HG02943 (cell line): ENCODE measurements around the gene PATE4.

Experiments
- ATAC-seq: cut with Tn5 transposase; IDR thresholded peaks from one replicate; pipeline ENCODE4 v1.9.1; 2021; ENCODE audit warnings: mild to moderate bottlenecking, low read depth, moderate library complexity; ENCODE audit not compliant: unreplicated experiment

Gene PATE4

DNA sequence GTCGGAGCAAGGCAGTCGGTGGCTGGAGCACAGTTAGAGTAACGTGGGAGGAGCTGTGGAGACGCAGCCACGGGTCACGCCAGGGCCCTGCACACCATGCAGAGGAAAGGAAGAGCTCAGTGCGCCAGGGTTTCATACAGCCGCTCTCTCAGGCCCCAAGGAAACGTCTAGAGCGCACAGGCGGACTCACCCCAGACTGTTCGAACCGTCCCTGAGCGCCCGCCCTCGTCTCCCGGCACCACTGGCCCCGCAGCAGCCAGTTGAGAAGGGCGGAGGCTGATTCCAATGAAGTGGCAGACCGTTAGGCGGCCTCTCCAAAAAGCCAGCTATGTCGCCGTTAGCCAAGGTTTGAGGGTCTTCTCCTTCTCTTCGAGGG, 53.9 kb downstream of the PATE4 start:
- peak; percentile 32 for ATAC-seq

DNA sequence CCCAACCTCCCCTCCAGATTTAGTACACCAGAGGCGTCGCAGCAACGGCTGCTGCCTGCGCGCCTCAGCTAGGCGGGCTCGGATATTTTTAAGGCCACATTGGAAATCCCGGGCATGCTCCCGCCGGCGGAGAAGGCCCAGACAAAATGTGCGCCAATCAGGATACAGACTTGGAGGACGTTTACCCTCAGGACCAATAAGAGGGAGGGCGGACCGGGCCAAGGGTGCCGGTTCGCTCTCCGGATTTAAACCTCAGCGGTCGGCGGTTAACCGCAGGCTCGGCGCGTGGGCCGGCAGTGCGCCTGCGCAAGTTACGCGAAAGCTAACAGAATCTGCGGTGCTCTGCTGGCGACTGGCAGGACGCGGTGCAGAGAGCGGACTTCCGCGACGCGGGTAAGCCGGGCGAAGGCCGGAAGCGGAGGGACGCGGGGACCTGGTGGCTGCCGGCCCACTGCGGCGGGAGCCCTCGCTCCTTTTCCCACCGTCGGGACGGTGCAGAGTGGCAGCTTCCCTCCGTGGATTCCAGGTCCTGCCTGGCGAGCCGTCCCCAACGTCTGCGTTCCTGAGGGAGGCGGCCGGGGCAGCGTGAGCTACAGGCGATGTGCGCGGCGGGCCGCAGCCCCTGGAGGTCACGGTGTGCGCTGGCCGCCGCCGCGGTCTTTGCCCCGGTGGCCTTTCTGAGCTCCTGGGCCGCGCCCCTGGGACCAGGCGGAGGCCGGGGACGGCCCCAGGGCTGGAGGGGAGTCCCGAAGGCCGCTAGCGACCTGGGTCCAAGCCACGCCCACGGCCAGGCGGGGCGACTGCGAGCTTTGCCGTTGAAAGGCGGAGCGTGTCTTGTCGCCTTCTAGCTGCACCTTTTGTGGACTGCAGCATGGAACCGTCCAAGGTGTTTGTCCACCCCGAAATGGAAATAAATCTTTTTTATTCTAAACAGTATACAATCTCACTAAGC, 54.5 kb downstream of the PATE4 start, which contains the start of gene HYLS1:
TSS of gene HYLS1 (plus strand) at position 296 of the 952 bp plus-strand sequence. CDS start 11,701 bp downstream, outside the sequence.
- peak; percentile 90 for ATAC-seq
